HG02798 (cell line): ENCODE results near the gene AKAP5.

Experiments
- ATAC-seq: cut with Tn5 transposase; IDR thresholded peaks from one replicate; pipeline ENCODE4 v1.9.1; 2021; ENCODE audit warnings: mild to moderate bottlenecking; ENCODE audit not compliant: unreplicated experiment, poor library complexity

AKAP5 gene

DNA sequence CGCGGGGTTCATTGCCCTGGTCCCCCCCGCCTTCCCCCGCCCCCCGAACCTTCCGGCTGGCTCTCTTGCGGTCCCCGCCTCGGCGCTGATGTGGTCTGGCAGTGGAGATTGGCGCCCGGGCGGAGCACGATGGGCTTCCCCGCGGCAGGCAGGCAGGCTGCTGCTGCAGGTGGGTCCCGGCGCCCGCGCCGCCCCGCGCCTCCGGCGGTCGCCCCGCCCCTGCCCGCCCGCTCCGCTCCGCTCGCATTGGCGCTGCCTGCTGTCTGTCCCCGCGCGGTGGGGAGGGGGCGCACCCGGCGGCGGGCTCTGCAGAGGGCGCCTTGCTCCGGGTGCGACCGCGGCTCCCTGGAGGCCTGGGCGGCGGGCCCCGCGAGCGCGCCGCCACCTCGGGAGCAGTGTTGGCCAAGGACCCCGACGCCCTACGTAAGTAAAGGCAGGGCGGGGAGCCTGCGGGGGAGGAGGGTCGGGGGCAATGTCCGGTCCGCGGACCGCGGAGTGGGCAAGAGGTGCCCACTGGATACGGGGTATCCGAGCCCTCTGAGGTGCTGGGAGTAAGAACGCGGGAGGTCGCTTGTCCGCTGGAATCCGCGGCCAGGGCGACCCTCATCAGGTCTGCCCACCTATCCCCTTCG is at the start of gene AKAP5:
Gene AKAP5, plus strand, starts transcription at position 309 of the 632 bp plus-strand sequence. CDS start 2,896 bp downstream, outside the sequence.
- peak; percentile 72 for ATAC-seq

GRCh38 chr14:64416348-64416932 is 48.9 kb upstream of the AKAP5 start:
- no peak for ATAC-seq

GRCh38 chr14:64417055-64417770 is 48.1 kb upstream of the AKAP5 start:
- ATAC-seq, result no peak

DNA sequence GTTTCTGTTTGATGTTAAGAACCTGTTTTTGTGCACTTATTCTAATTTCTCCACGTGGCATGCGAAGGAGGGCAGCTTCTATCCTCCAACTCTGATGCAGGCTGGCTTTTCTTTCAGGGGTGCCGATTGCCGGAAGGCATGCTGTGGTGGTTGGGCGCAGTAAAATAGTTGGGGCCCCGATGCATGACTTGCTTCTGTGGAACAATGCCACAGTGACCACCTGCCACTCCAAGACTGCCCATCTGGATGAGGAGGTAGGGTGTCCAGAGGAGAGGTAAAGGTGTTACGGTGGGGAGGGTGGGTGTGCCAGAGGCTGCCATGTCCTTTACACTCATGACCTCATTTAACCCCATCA is 47.6 kb upstream of the AKAP5 start:
- ATAC-seq, result no peak

GRCh38 chr14:64419003-64419402 is 46.3 kb upstream of the AKAP5 start:
- ATAC-seq, result no peak

DNA sequence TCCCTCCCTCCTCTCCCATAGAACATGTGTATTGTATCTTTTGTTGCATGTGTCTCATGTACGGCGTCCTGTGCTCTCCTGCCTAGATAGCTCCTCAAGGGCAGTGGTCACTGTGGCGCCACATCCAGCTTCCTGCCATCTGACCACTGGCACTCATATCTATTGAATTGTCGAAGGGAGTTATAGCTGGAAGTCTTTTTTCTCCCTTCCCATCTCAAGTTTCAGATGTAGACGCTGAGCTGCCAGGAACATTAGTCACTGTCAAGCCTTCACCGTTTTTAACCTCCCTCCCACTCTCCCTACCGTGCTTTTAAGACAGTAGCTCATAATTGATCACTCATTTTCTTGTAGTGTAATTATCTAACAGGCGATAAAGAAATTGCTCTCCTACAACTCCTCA is 44.1 kb upstream of the AKAP5 start:
- no peak for ATAC-seq

- ATAC-seq, result no peak
These were observed 43.3 kb upstream of the AKAP5 start for GRCh38 chr14:64422005-64422404.

- peak; percentile 70 for ATAC-seq
These were observed 42.5 kb upstream of the AKAP5 start for GRCh38 chr14:64422756-64423155.

- ATAC-seq, result no peak
These were observed 41.3 kb upstream of the AKAP5 start for GRCh38 chr14:64423987-64424386.

DNA sequence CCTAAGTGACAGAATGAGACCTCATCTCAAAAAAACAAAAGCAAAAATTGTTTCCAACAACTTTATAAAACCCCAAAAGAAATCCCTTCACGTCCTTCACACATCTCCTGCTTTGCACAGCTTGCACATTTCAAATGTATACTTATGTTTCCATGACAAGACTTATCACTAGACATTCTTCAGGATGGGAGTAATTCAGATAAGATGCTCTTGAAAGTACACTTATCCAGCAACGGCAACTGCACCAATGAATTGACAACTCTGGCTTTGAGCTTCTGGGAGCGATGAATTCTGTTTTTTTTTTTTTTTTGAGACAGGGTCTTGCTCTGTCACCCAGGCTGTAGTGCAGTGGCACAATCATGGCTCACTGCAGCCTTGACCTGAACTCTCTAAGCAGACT is 30.8 kb upstream of the AKAP5 start:
- ATAC-seq, result no peak

- no peak for ATAC-seq
These were observed 27.0 kb upstream of the AKAP5 start for GRCh38 chr14:64438181-64438841.

DNA sequence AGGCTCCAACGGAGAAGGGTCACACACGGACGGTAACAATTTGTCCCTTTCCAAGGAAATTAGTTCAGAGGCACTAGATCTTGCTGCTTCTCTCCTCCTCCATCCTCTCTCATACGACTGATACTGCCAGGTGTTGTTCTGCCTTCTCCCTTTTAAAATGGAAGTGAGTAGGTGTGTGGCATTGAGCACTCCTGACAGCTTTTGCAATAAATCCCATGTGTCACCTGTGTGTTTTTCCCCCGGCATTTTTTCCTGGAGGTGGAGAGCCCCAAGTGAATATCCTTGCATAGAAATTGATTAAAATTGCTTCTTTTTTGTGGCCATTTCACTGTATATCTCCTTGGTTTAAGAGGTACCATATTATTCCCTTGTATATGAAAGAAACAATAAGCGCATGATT is 26.2 kb upstream of the AKAP5 start:
- ATAC-seq, result no peak

DNA sequence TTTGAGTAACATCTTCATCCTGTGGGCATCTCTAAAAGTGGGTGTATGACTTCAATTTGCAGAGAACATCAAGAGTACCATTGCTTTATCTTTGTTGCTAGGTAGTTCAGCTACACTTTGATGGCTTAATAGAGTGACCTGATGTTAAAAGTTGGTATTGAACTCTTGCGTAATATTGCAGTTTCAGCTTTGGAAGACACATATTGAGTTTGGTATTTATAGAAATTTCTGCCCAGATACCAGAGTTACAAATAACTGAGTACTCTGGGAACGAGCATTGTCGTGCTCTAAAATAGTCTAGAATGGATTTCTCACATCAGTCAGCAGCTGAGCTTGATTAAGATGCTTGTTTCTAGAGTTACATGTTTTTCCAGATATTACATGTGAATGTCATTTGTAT is 24.8 kb upstream of the AKAP5 start:
- ATAC-seq, result no peak

GRCh38 chr14:64442300-64442988 is 22.9 kb upstream of the AKAP5 start:
- ATAC-seq, result no peak

DNA sequence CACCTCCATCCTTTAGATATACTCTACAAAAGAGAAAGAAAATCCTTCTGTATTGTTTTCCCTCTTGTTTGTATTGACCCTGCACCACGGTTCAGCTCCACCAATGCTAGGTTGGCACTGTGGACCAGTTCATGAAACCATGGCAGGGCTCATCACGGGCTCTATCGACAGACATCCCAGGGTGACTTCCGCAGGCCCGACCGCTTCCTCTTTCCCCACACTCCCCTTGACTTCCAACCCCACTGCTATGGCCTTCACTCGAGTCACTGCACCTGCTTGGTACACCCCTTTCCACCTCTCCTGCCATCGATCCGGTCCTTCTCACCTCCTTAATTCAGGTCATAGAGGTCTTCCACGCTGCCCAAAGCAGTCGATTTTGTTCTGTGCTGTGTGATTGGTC is 21.2 kb upstream of the AKAP5 start:
- ATAC-seq, result no peak

- ATAC-seq, result peak; percentile 98
These were observed 20.1 kb upstream of the AKAP5 start for GRCh38 chr14:64444984-64445845.

- ATAC-seq, result no peak
These were observed 17.2 kb upstream of the AKAP5 start for GRCh38 chr14:64447876-64448670.

DNA sequence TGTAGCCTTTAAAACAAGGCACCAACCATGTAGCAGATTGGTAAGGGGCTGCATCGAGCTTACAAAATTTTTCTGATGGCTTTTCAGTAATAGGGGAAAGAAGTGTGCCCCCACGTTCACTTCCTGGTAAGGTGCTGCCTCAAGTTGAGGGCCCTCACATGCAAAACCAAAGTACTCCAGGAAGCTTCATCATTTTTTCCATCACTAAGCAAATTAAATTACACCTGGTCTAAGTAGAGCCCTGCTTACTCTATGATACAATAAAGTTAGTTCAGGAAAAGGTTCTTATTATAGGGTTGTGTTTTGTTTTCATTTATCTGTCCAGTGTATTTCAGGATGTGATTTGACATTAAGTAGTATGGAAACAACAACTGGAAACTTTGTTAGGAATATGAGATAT is 15.0 kb upstream of the AKAP5 start:
- ATAC-seq, result no peak

DNA sequence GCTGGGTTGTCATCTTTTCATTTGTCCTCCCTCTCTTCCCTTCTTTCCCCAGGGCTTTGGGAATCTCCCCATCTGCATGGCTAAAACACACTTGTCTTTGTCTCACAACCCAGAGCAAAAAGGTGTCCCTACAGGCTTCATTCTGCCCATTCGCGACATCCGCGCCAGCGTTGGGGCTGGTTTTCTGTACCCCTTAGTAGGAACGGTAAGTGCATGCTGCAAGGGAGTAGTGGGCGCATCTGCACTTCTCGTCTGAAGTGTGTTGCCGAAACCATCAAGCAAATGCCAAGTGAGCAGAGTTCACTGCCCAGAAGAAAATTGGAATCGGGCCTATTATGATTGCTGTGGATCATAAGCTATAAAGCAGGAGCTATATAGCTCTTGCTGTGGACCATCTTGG is 10.6 kb upstream of the AKAP5 start:
- ATAC-seq, result no peak
